Fibroblast of skin of scalp (primary cell): ENCODE results near the gene HIBCH.
"Not testable (repeated sequence)": the region's sequence is repeated elsewhere in the genome, so short reads cannot be mapped to it uniquely, and the experiment has no call there.

Experiments
- DNase-seq: peaks from one replicate; pipeline ENCODE4 v3.0.0-alpha.2; 2013

HIBCH gene

DNA sequence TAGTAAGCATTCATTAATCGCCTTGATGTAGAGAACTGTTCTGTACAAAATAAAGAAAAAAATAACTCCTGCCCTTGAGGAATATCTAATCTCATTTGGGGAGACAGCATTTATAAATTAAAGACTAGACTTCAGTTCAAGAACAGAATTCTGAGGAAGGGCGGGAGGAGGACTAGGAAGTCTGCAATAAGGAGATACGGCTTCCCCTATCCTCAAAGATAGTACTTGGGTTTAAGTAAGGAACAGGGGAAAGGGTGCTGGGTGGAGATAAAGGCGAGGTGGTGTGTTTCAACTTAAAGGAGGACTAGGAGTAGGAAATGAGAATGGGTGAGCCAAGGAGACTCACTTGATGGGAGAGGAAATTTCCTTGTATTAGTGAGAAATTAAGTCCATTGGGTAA, 135.2 kb downstream of the HIBCH start:
- no peak for DNase-seq

GRCh38 chr2:190183539-190183938, 136.1 kb downstream of the HIBCH start:
- DNase-seq = no peak

DNA sequence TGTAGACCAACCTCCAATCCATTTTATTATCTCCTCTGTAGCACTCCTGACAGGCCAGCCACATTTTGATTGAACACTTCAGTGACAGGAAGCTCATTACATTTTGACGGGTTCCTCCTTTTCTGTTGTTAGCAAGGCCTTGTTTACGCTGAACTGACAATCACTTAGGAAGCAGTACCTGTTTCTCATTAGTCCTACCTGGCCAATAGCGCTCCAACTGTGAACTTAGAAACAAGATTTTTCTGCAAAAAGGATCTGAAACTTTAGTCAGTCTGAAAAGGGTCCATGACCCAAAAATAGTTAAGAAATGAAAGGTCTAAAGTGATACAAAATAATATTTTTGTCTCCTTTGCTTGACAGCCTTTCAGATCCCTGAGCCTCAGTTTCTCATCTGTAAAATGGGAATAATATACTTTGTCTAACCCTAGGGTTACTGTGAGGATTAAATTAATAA, 137.5 kb downstream of the HIBCH start:
- DNase-seq = no peak

- no peak for DNase-seq
These were observed 138.4 kb downstream of the HIBCH start for GRCh38 chr2:190181123-190181669.

- peak; percentile 13 for DNase-seq
These were observed 139.1 kb downstream of the HIBCH start for GRCh38 chr2:190180313-190181122.

DNA sequence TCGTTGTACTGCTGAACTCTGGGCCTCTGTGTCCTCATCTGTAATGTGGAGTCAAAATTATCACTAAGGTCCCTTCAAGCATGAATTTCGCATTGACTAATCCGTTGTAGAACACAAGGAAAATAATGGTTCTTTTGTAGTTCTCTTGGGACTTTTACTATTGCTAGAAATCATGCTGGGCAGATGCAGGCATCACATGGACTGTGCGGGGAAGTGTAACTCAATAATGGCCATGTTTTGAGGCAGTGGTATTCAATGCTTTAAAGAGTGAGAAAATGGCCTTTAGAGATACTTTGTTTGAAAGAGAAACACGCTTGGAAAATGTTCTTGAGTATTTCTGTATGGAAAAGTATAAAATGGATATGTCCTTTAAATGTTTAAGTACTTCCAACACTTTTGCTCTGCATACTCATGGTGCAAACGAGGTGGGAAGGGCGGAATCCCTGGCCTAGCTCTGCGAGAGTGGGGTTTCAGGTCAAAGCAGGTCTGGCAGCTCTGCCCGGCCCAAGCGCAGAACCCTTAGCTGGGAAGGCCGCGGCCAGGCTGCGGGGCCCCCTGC, 139.8 kb downstream of the HIBCH start:
- no peak for DNase-seq

DNA sequence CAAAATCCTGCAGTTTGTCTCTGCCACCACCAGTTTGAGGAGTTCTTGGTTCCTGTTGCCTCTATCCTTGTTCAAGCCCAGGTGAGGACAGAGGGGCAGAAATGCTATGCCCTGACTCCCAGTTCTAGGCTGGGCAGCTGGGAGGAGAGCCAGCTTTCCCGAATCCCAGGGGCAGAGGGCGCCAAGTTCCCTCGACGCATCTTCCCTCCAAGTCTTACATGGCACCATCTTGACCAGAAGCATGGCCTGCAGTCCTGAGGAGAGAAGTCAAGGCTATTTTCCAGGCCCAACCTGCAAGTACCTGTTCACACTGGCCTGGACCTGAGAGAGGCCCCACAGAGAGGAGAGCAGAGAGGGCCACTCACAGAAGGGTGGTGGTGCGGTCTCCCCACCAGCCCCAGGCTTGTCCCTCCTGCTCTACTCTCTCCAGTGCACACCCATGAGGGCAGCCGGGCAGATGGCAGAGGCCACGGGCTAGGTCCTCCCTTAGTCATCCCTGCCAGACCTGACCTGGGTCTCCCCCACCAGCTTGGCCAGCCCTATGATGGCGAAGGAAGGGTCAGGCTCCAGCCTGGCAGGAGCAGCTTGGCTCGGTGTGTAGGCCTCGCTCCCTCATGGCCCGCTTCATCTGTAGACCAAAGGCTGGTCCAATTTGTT, 141.4 kb downstream of the HIBCH start:
- no peak for DNase-seq

GRCh38 chr2:190177249-190178040, 142.2 kb downstream of the HIBCH start:
- DNase-seq = no peak

DNA sequence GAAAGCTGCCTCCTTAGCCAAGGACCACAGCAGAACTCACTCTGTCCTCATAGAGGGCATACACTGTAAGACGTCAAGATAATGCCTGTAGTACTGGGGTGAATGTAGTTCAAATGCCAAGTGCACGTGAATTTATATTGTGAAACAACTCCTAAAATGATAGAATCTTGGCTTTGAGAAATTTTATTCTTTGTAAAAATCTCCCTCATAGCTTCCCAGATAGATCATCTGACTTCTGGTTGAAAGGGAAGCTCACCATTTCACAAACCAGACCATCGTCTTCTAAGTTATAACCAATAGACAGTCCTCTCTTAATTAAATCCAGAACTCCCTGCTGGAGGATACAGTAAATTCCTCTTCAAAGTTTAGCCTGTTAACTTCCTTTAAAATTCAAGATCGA, 146.2 kb downstream of the HIBCH start:
- DNase-seq = peak; percentile 9

DNA sequence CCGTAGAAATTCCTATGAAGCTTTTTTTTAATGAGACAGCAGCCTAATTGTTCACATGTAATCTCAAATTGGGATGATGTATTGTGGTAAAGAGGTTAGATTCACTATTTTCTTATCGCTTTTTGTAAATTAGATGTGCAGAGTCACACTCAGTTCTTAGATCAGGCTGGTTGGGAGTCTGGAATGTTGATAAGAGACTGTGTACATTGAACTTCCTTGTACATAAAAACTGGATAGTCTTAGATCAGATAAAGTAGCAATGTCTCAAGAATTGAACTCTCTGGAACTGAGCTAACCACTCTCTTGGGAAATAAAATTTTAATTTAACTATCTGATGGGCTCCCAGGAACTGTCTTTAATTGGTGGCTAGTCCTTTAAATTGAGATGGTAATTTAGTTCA, 149.0 kb downstream of the HIBCH start:
- DNase-seq = no peak

DNA sequence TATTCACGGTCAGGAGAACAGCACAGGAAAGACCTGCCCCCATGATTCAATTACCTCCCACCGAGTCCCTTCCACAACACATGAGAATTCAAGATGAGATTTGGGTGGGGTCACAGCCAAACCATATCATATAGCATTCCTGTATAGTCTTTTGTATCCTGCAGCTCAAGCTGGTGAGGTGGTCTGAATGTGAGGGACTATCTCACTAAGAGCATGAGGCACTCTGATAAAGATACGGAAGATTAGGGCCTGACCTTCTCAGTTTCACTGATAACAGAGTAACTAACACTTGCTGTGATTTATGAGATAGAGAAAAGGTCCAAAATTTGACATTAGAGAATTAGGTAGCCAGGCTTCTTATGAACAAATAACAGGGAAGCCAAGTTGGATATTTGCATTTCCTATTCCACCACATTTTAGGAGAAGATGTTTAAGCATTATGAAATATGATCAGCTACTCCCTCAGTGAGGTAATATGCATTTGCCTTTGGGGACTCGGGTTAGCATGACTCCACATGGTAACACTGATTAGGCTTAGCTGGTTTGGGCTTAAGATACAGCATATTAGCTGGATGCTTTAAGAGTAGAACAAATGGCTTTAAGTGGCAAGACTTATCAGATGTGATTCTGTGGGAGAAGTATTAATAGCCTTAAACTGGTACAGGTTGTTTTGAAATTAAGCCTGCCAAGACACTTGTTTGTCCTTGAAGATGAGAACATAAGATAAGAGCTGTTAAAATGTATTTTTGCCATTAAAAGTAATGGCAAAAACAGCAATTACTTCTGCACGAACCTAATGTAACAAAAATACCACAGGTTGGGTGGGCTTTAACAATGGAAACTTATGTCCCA, 150.2 kb downstream of the HIBCH start:
- no peak for DNase-seq

DNA sequence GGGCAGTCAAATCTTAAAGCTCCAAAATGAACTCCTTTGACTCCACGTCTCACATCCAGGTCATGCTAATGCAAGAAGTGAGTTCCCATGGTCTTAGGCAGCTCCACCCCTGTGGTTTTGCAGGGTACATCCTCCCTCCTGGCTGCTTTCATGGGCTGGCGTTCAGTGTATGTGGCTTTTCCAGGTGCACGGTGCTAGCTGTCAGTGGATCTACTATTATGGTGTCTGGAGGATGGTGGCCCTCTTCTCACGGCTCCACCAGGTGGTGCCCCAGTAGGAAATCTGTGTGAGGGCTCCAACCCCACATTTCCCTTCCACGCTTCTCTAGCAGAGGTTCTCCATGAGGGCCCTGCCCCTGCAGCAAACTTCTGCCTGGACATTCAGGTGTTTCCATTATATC, 151.9 kb downstream of the HIBCH start:
- DNase-seq = no peak

DNA sequence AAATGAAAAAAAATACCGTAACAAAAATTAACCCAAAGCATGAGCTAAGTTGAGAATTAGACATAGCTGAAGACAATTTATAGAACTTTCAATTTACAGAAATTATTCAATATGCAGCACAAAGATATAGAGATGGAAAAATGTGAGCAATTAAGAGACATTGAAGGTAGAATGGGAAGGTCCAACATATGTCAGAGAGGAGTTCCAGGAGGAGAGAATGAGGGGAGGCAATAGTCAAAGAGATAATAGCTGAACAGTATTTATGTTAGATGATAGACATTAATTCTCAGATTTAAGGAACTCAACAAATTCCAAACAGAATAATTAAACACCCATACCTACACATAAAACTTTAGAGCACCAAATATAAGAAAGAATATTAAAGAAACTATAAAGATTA, 154.1 kb downstream of the HIBCH start:
- no peak for DNase-seq

DNA sequence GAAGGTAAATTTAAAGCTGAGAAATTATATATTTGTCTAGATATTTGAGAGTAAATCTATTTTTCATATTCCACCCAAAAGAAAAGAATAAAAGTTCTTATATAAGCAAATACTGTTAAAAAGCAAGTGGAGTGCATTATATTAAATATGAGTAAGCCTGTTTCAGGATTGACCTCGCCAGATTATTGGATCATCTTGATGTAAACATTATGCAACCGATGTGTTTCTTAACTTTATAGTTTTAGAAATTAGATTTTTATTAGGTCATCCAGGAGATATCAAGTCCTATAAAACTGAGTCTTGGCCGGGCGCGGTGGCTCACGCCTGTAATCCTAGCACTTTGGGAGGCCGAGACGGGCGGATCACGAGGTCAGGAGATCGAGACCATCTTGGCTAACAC, 156.8 kb downstream of the HIBCH start:
- no peak for DNase-seq

GRCh38 chr2:190159453-190159852, 160.2 kb downstream of the HIBCH start:
- DNase-seq = peak; percentile 54

- no peak for DNase-seq
These were observed 160.7 kb downstream of the HIBCH start for GRCh38 chr2:190158798-190159434.

DNA sequence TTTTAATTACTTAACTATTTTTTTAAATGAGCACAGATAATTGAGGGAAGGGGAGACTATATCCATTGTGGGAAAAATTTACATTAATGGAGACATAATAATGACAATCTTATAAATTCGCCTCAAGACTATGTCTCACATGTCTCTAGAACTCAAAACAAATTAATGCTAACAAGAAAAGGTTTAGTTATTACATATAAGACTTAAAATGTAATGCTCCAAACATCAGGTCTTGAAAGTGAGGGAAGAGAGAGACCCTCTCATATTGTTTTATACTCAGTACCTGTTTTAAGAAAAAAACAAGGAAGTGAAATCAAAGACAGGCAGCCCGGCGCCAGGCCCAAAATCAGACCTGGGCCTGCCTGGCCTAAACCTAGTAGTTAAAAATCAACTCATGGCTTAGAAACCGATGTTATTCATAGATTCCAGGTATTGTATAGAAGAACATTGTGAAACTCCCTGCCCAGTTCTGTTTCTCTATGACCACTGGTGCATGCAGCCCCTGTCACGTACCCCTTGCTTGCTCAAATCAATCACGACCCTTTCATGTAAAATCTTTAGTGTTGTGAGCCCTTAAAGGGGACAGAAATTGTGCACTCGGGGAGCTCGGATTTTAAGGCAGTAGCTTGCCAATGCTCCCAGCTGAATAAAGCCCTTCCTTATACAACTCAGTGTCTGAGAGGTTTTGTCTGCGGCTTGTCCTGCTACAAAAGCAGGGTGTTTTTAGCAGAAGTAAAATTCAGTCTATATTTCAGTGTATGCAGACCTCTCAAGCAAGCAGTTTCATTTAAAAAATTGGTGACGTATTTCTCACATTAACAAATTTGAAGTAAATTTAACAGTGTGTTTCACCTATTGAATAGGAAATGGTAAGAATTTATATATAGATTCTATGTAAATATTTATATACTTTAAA, 161.8 kb downstream of the HIBCH start:
- not testable (repeated sequence) for DNase-seq

- DNase-seq = no peak
These were observed 163.0 kb downstream of the HIBCH start for GRCh38 chr2:190156530-190157212.
